ENCODE results near the gene KLK15. TPM values are rescaled to one million over a fixed set of nuclear protein-coding genes. Genes with fewer than 3 reads are reported as not detected.

Gene KLK15
- total and polyA plus RNA-seq, 2 of the 4 experiments (the other 2 are of a cell fraction), result not detected

GRCh38 chr19:50804420-50805272 lies 28.7 kb downstream of the KLK15 start:
- Histone ChIP-seq H3K27ac (ENCODE audit: insufficient read depth, low read length) (peak overlapping the region; percentile 98), H3K27me3 (ENCODE audit: control insufficient read depth, insufficient read depth, low read length) (no peaks in the 10 kb centered on the region), H2BK5ac (ENCODE audit: low read depth, low read length, poor library complexity, severe bottlenecking) (peak overlapping the region; percentile 98), H3K36me3 (ENCODE audit: control insufficient read depth, insufficient read depth, low read length) (peaks cover 16% of the 10 kb centered on the region), H3K4me1 (ENCODE audit: control insufficient read depth, insufficient read depth, low read length) (peaks cover 3% of the 10 kb centered on the region; the same call in 1 of the 2 replicates), H3K4me3 (ENCODE audit: insufficient read depth, low read depth, low read length) (peak overlapping the region; percentile 61), H3K56ac (ENCODE audit: extremely low read depth, insufficient read depth, low read length) (peak overlapping the region; percentile 100), H3K4ac (ENCODE audit: low read depth, low read length) (peak overlapping the region; percentile 99), H2BK20ac (ENCODE audit: low read depth, low read length) (peak overlapping the region; percentile 99), H4K5ac (ENCODE audit: low read depth, low read length) (peak overlapping the region; percentile 98), H2BK120ac (ENCODE audit: low read depth, low read length) (peak overlapping the region; percentile 100), H4K91ac (ENCODE audit: insufficient read depth, low read depth, low read length) (peak overlapping the region; percentile 100), H3K4me2 (ENCODE audit: low read depth, low read length) (peak overlapping the region; percentile 83), H3K14ac (replicated peaks; ENCODE audit: low read depth, low read length) (peak overlapping the region; percentile 100), H3K79me1 (ENCODE audit: low read depth in 1 of 2, low read length in 2 of 2) (peaks cover 4 to 16% of the 10 kb centered on the region in 2 experiments; a peak in 2 of 4 replicates), H2BK15ac (ENCODE audit: low read depth, low read length) (peak overlapping the region; percentile 100), H2AFZ (replicated peaks; ENCODE audit: low read length, poor library complexity) (peak overlapping the region; percentile 95), H4K8ac (ENCODE audit: low read depth in 2 of 2, low read length in 2 of 2) (peak overlapping the region; percentile 90 to 100), H3K9ac (ENCODE audit: low read depth, low read length) (peak overlapping the region; percentile 98), H3K9me1 (ENCODE audit: insufficient read depth, low read length) (peaks cover 6% of the 10 kb centered on the region; the same call in 1 of the 2 replicates), H3K18ac (ENCODE audit: low read depth, low read length) (peak overlapping the region; percentile 99), H3K23ac (ENCODE audit: low read depth, low read length) (peak overlapping the region; percentile 100), H4K20me1 (ENCODE audit: insufficient read depth, low read length) (peaks cover 27% of the 10 kb centered on the region), H3K9me3 (ENCODE audit: control insufficient read depth, insufficient read depth, low read length) (no peaks in the 10 kb centered on the region), H2AK9ac (replicated peaks; ENCODE audit: low read depth, low read length, poor library complexity) (peak overlapping the region; percentile 98), H2AK5ac (ENCODE audit: low read depth, low read length) (peak overlapping the region; percentile 83)
- no peak for TF ChIP-seq RFX5 (IDR thresholded peaks at IDR 0.05; ENCODE audit: low read depth, low read length)
- peak; percentile 89 for TF ChIP-seq MAZ (IDR thresholded peaks at IDR 0.05; ENCODE audit: borderline replicate concordance, low read depth, low read length)
- TF ChIP-seq MXI1 (IDR thresholded peaks at IDR 0.05; ENCODE audit: borderline replicate concordance, low read depth, low read length), result peak; percentile 94
- TF ChIP-seq CEBPB (IDR thresholded peaks at IDR 0.05; ENCODE audit: low read depth, low read length), result peak; percentile 91
- peak; percentile 99 for TF ChIP-seq POLR2A (IDR thresholded peaks at IDR 0.05; ENCODE audit: low read depth, low read length)
- TF ChIP-seq NFE2L2 (IDR thresholded peaks at IDR 0.05; ENCODE audit: low read depth, low read length), result no peak
- TF ChIP-seq USF2 (IDR thresholded peaks at IDR 0.05; ENCODE audit: low read depth, low read length), result peak; percentile 97
- BruUV-seq (replicated peaks), result no TSS peak
- intact Hi-C loops (cut with micrococcal nuclease), result loop anchor here (1.0 to 10.0 kb wide), 4 partner anchors 120 to 427 kb away; partner anchors contain the start of genes CTU1, JOSD2 and NR1H2
- in situ Hi-C loops (cut with MboI; ENCODE audit: low sequenced_read_pairs), result no loop called here
- CTCF ChIA-PET, result no interaction called here
- ATAC-seq (ENCODE audit: low read depth) (peak; percentile 97), DNase-seq (peak; percentile 99)
- dilution Hi-C loops (cut with HindIII; ENCODE audit: low sequenced_read_pairs, unreplicated experiment), result no loop called here
- POLR2A ChIA-PET (ENCODE audit: unreplicated experiment), result interaction anchor here (0.6 kb wide), 1 partner anchor 428 kb away, joined by 3 read pairs; the partner anchor contains the start of gene NR1H2
- 1% methylated on average over 23 of the region's 62 CpGs; no CpG with 5 or more reads in 1 of the 2 experiments for WGBS, 2 experiments (ENCODE audit: extremely low coverage in 2 of 2, insufficient read length in 1 of 2)

All from IMR-90 (cell line).